GM19025 (cell line): ENCODE measurements around the gene GNS.

ENCODE experiments used
- ATAC-seq: cut with Tn5 transposase; IDR thresholded peaks from one replicate; pipeline ENCODE4 v1.9.1; 2021; ENCODE audit warnings: mild to moderate bottlenecking, low read depth, moderate library complexity; ENCODE audit not compliant: unreplicated experiment

GNS gene

GRCh38 chr12:64742416-64742815, 16.8 kb downstream of the GNS start:
- ATAC-seq: no peak

- no peak for ATAC-seq
These were observed 18.6 kb downstream of the GNS start for GRCh38 chr12:64740646-64741045.

- no peak for ATAC-seq
These were observed 19.4 kb downstream of the GNS start for GRCh38 chr12:64739778-64740177.

GRCh38 chr12:64737539-64737938, 21.7 kb downstream of the GNS start:
- ATAC-seq: no peak

GRCh38 chr12:64736771-64737170, 22.4 kb downstream of the GNS start:
- ATAC-seq: no peak

GRCh38 chr12:64735442-64735841, 23.8 kb downstream of the GNS start:
- no peak for ATAC-seq

GRCh38 chr12:64733857-64734256, 25.3 kb downstream of the GNS start:
- no peak for ATAC-seq

DNA sequence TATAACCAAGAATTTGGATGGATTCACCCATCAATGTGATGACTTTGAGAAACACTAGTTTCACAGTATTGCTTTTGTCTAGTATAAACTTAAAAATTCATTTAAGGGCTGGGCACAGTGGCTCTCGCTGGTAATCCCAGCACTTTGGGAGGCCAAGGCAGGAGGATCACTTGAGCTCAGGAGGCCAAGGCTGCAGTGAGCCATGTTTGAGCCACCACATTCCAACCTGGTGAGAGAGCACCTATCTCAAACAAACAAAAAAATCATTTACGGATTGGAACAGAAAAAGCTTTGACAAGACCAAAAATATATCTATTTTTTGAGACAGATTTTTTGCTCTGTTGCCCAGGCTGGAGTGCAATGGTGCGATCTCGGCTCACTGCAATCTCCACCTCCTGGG, 27.5 kb downstream of the GNS start:
- no peak for ATAC-seq

- ATAC-seq: no peak
These were observed 28.6 kb downstream of the GNS start for GRCh38 chr12:64730588-64730969.

GRCh38 chr12:64729909-64730587, 29.2 kb downstream of the GNS start:
- ATAC-seq: no peak

DNA sequence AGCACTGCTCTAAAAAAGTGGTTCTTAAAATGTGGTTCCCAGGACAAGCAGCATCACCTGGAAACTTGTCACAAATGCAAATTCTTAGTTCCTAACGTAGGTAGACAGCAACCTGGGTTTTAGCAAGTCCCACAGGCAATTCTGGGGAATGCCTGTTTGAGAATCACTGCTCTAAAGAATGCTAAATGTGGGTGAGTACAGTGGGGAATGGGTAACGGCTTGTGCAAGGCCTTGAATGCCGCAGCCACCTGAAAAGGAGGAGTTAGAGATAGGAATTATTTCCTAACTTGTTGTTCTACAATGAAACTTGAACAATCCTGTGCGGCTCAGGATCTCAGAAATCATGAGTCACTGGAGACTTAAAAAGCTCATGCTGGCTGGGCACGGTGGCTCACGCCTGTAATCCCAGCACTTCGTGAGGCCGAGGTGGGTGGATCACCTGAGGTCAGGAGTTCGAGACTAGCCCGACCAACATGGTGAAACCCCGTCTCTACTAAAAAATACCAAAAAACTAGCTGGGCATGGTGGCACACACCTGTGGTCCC, 34.9 kb downstream of the GNS start:
- ATAC-seq: no peak

DNA sequence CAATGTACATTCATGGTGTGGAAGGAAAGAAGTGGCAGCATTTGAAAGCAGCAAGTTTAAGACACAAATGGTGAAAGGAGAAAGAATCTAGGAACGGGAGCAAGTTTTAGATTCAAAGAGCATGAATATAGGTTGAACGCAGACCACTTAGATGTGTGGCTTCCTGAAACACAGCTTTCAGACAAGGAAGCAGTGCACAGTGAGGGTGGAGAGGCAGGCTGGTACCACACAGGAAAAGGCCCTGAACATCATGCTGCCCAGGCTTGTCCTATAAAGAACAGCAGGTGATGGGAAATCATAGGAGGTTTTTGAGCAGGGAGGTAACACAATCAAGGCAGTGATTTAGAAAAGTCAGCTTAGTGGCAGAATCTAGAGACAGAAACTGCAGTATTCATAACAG, 35.6 kb downstream of the GNS start:
- ATAC-seq: no peak

DNA sequence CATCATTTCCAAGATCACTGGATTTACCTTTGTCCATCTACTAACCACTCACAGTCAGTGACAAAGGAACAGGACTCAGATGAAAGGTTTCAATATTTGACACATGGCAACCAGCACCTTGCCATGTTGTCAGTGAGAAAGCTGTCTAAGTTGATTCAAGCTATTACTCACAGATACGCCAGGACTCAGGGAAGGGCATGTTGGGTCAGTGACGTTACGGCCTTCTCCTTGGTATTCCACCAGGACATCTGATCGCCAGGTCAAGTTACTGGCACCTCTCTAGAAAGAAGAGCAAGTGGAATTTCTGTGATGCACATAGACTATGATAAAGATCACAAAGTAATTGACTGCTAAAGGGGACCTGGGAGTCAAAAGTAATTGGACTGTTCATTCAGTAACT, 36.4 kb downstream of the GNS start:
- no peak for ATAC-seq

DNA sequence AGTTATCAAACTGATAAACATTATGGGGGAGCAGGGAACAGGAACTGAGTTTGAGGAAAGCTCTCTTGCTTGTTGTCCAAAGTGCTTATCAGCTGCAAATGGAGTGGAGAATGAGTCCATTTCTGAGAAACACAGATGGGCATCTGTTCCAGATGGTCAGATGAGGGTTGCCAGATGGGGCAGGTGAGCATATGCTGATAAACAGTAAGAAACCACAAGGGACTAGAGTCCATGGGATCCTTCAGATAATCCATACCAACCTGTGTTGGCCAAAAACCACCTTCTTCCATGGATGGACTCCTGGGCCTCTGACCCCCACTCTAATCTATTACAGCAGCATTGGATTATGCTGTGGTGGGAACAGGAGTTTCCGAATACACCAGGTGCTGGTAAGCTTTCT, 38.3 kb downstream of the GNS start:
- no peak for ATAC-seq

DNA sequence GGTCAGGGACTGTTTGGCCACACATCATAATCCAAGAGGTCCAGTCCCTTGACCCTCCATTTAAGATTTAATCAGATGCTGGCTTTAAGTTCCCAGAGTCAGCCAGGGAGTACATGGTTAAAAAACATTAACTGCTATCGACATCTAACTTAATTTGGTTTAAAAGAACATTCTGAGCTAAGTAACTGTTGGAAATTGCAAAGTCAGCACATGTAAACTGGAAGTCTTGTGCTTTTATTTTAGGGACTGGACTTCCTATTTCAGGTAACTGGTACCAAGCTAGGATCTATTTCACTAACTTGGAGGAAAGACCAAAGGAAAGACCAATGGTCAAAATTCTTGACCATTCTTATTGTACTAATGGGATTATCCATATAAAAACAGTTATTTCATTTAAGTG, 40.6 kb downstream of the GNS start:
- ATAC-seq: no peak

DNA sequence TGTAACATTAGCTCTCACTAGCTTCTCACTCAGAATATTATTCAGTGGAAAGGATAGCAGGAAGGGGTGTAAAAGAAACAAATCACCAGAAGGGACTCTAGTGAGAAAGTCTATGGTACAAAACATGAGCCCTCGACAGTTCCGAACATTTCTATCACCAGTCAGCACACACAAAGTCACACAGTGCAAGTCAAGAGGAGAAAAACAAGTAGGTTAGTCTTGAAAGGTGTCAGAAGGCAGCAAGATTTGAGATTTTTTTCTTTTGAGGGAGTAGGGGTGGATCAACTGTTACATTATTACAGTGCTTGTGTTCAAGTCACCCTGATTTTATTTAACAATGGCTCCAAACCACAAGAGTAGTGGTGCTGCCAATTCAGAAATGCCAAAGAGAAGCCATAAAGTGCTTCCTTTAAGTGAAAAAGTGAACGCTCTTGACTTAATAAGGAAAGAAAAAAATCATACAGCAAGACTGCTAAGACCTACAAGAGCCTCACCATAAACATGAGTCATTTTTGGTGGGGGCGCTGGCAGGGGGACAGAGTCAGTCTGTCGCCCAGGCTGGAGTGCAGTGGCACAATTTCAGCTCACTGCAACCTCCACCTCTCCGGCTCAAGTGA, 42.3 kb downstream of the GNS start:
- no peak for ATAC-seq

DNA sequence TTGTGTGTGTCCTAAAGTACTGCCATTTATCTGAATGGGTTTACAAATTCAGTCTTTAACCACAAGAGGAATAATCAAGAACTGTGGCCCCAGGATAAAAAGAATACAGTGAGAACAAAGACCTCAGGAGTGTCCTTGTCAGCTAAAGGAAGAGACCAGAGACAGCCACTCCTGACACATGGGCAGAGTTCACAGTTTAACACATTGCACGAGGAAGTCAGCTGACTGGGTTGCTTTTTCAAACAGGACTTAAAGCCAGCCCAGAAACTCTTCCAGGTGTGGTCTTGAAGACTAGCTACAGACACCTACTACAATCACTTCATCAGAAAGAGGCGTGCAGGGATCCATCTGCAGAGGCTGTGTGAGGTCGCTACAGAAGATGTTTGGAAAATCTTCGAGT, 42.8 kb downstream of the GNS start:
- ATAC-seq: no peak

DNA sequence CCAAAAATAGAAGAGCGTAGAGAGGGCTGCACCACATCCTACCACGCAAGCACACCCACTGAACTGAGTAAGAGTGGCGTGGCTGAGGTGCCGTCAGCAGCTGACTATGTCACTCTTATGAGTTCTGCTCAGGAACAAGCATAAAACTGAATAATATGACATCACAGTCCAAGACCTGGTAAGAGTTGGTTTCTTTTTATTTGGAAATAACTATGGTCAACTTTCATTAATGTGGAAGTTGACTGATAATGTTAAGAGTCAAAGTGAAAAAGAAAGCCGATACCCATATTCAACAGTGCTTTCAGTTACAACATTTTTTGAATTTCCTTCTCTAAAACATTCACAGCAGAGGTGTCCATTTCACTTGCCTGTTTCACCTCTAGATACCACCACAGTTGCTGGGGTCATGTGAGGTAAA, 44.6 kb downstream of the GNS start:
- ATAC-seq: peak; percentile 79

DNA sequence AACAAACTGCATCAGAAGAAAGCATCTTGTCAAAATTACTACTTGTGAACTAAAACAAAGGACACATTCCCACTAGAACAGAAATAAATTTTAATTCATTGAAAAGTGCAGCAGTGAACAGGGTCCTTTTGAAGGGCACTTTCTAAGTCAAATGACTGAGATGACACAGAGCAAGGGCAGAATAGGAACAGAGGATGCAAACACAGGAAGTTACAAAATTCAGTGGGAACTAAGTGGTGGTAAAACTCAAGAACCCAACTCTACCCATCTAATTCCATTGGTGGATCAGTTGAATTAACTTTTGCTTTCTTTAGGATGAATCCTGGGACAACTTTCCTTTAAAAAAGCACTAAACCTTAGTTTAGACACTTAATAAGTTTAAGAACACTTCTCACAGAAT, 45.8 kb downstream of the GNS start:
- no peak for ATAC-seq

- ATAC-seq: no peak
These were observed 49.8 kb downstream of the GNS start for GRCh38 chr12:64709429-64709828.

GRCh38 chr12:64707926-64708325, 51.3 kb downstream of the GNS start:
- ATAC-seq: no peak

- no peak for ATAC-seq
These were observed 51.8 kb downstream of the GNS start for GRCh38 chr12:64707362-64707761.
